Esophagus squamous epithelium (tissue), 4 donors: ENCODE results near the gene PARD3B.

Experiments used
- CTCF ChIP-seq, 6 experiments: fragments of 450-650 bp in 4 of 6; fragments of 200-600 bp in 2 of 6; sonication (generic) in 2 of 6; IDR thresholded peaks; one replicate each; pipeline ENCODE4 v1.5.1; 2016 to 2019; ENCODE audit warnings: antibody characterized with exemption in 6 of 6, mild to moderate bottlenecking in 4 of 6, moderate library complexity in 4 of 6
- POLR2A ChIP-seq, 4 donors: fragments of 450-650 bp; IDR thresholded peaks; one replicate each; pipeline ENCODE4 v1.6.1; 2017; ENCODE audit warnings: antibody characterized with exemption in 4 of 4, mild to moderate bottlenecking in 4 of 4, moderate library complexity in 3 of 4

- TF ChIP-seq CTCF (IDR thresholded peaks at IDR 0.05) (no peak), POLR2A (IDR thresholded peaks at IDR 0.05) (no peak)
Measured at GRCh38 chr2:205117125-205117524, 571.9 kb downstream of the PARD3B start.
